HG03378 (cell line): Measurements from ENCODE around the gene NCAN.

Experiments
- ATAC-seq: cut with Tn5 transposase; IDR thresholded peaks from one replicate; pipeline ENCODE4 v1.9.1; 2021; ENCODE audit warnings: mild to moderate bottlenecking, moderate library complexity; ENCODE audit not compliant: unreplicated experiment

NCAN gene

GRCh38 chr19:19258589-19259338 is 47.0 kb downstream of the NCAN start:
- no peak for ATAC-seq

- no peak for ATAC-seq
Observed at GRCh38 chr19:19259741-19260140, 48.0 kb downstream of the NCAN start.

- ATAC-seq: no peak
Observed at GRCh38 chr19:19260417-19261214, 48.9 kb downstream of the NCAN start.

GRCh38 chr19:19261350-19262189 is 49.8 kb downstream of the NCAN start:
- ATAC-seq: no peak

- ATAC-seq: no peak
Observed at GRCh38 chr19:19262190-19263057, 50.7 kb downstream of the NCAN start.

GRCh38 chr19:19263886-19264487 is 52.2 kb downstream of the NCAN start:
- no peak for ATAC-seq

- ATAC-seq: no peak
Observed at GRCh38 chr19:19267305-19267704, 55.5 kb downstream of the NCAN start.

- ATAC-seq: no peak
Observed at GRCh38 chr19:19268453-19269385, 57.0 kb downstream of the NCAN start.

GRCh38 chr19:19269952-19270694 is 58.4 kb downstream of the NCAN start:
- no peak for ATAC-seq

- no peak for ATAC-seq
Observed at GRCh38 chr19:19270749-19271571, 59.2 kb downstream of the NCAN start.

GRCh38 chr19:19271828-19272599 is 60.3 kb downstream of the NCAN start:
- no peak for ATAC-seq

GRCh38 chr19:19274146-19274545 is 62.4 kb downstream of the NCAN start:
- ATAC-seq: no peak

- no peak for ATAC-seq
Observed at GRCh38 chr19:19274716-19275565, 63.2 kb downstream of the NCAN start.

GRCh38 chr19:19276386-19276785 is 64.6 kb downstream of the NCAN start:
- no peak for ATAC-seq

GRCh38 chr19:19276851-19277250 is 65.1 kb downstream of the NCAN start:
- ATAC-seq: no peak

GRCh38 chr19:19278315-19278714 is 66.6 kb downstream of the NCAN start:
- no peak for ATAC-seq
